ENCODE measurements around the gene MYO5C. TPM values are rescaled to one million over a fixed set of nuclear protein-coding genes. Genes with fewer than 3 reads are reported as not detected.

The MYO5C gene
- total RNA-seq, 2 experiments from 2014 or later = 1.6 to 4.1 TPM

DNA sequence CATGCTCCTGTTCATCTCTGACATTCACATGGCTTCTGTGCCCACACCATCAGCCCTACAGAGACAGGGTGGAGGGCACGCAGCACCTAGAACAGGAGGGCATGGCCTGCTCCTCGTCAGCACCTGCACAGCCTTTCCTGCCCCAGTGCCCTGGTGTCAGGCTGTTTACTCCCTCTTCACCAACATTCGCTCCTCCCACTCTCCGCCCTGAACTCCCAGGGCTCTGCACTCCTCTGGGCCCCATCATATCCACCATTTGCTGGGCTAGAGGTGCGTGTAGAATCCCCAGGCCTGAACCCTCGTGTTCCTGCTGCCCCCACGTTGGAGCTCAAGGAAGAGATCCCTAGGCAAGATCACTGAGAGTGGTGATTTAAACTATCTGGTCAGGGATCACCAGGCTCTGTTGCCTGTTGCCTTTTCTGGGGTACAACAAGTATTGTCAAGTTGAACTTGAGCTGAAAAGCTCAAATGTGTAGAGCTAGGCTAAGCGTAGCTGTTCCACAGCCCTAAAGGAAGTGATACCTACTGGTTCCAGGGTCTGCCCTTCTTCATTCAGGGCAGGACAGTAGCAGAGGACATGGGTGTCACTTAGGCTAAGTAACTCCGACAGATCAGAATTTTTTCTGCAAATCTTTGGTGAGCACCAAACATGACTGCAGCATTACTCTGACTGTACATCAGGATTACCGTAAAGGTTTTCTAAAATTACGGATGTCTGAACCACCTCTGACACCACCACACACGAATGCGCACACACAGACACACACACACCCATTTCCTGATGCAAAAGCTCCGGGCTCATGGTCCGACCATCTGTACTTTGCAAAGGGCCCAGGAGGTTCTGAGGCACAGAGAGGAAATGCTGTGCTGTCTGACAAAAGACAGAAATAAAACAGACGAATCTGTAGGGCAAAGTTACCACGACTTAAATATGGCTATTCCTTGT lies 60.7 kb downstream of the MYO5C start:
- no peaks in the 10 kb centered on the region for H4K20me1 ChIP-seq (ENCODE audit: insufficient read depth, low read length)
- no peaks in the 10 kb centered on the region for H3K9me2 ChIP-seq (ENCODE audit: insufficient read depth, low read length)
- no peak for TF ChIP-seq EZH2phosphoT487 (IDR thresholded peaks at IDR 0.05; ENCODE audit: borderline replicate concordance, low read depth, low read length)
- TF ChIP-seq, protein P1, sequence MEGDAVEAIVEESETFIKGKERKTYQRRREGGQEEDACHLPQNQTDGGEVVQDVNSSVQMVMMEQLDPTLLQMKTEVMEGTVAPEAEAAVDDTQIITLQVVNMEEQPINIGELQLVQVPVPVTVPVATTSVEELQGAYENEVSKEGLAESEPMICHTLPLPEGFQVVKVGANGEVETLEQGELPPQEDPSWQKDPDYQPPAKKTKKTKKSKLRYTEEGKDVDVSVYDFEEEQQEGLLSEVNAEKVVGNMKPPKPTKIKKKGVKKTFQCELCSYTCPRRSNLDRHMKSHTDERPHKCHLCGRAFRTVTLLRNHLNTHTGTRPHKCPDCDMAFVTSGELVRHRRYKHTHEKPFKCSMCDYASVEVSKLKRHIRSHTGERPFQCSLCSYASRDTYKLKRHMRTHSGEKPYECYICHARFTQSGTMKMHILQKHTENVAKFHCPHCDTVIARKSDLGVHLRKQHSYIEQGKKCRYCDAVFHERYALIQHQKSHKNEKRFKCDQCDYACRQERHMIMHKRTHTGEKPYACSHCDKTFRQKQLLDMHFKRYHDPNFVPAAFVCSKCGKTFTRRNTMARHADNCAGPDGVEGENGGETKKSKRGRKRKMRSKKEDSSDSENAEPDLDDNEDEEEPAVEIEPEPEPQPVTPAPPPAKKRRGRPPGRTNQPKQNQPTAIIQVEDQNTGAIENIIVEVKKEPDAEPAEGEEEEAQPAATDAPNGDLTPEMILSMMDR (conservative IDR thresholded peaks at IDR 0.05; ENCODE audit: low read length) = no peak
- peaks cover 12% of the 10 kb centered on the region; the same call in 1 of the 2 replicates for H3K79me2 ChIP-seq (ENCODE audit: insufficient read depth, low read depth, low read length)
- CTCF ChIA-PET (ENCODE audit: unreplicated experiment) = interaction anchor here (0.7 to 1.6 kb wide), 6 partner anchors 7 to 50 kb away, joined by 3 to 7 read pairs (median 3); no protein-coding TSS in a partner anchor
- DNase-seq (ENCODE audit: low spot score) = peak; percentile 90
- TSS peak; percentile 34 for BruUV-seq (replicated peaks)
- POLR2A ChIA-PET = interaction anchor here (0.5 to 9.1 kb wide), 14 partner anchors 11 to 390 kb away, joined by 3 to 167 read pairs (median 6); no protein-coding TSS in a partner anchor
- H3K4me3 ChIP-seq (ENCODE audit: low read depth, low read length, poor library complexity, severe bottlenecking) = peak overlapping the region; percentile 52
- peaks cover 71% of the 10 kb centered on the region for H3K4me1 ChIP-seq (ENCODE audit: insufficient read depth, low read length, poor library complexity, severe bottlenecking)
- peak overlapping the region; percentile 63; the same call in 1 of the 2 replicates for H2AFZ ChIP-seq (ENCODE audit: low read length)
- no peaks in the 10 kb centered on the region for H3K9me3 ChIP-seq (ENCODE audit: low read length)
- H3K36me3 ChIP-seq (ENCODE audit: insufficient read depth, low read length) = peaks cover 18% of the 10 kb centered on the region; the same call in 1 of the 2 replicates
- H3K27ac ChIP-seq (ENCODE audit: low read depth, low read length, poor library complexity, severe bottlenecking) = peak overlapping the region; percentile 98
- peak overlapping the region; percentile 85 for H3K4me2 ChIP-seq (ENCODE audit: low read length)
- intact Hi-C loops (cut with micrococcal nuclease; ENCODE audit: unreplicated experiment) = loop anchor here (1.0 kb wide), 1 partner anchor 12 kb away; no protein-coding TSS in a partner anchor

DNA sequence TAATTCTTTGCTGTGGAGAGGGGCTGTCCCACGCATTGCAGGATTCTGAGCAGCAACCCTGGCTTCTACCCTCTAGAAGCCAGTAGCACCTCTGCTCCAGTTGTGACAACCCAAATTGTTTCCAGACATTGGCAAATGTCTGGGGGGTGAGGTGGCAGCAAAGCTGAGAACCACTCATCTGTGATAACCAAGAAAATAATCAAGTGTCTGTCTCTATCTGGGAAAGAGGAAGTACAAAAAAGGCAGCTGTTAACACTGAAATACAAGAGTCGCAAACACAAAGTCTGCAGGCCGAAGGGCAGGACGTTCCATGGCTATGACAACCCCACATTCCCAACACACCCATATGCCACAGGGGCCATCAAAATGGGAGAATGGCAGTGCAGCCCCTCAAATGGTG lies 62.2 kb downstream of the MYO5C start:
- no TSS peak for BruUV-seq (replicated peaks)
- no peaks in the 10 kb centered on the region for H4K20me1 ChIP-seq (ENCODE audit: insufficient read depth, low read length)
- H3K79me2 ChIP-seq (ENCODE audit: insufficient read depth, low read depth, low read length) = peaks cover 24% of the 10 kb centered on the region; the same call in 1 of the 2 replicates
- peak overlapping the region; percentile 85 for H3K4me2 ChIP-seq (ENCODE audit: low read length)
- H3K4me1 ChIP-seq (ENCODE audit: insufficient read depth, low read length, poor library complexity, severe bottlenecking) = peaks cover 85% of the 10 kb centered on the region
- intact Hi-C loops (cut with micrococcal nuclease; ENCODE audit: unreplicated experiment) = no loop called here
- peak overlapping the region; percentile 98 for H3K27ac ChIP-seq (ENCODE audit: low read depth, low read length, poor library complexity, severe bottlenecking)
- no peaks in the 10 kb centered on the region for H3K9me2 ChIP-seq (ENCODE audit: insufficient read depth, low read length)
- H3K4me3 ChIP-seq (ENCODE audit: low read depth, low read length, poor library complexity, severe bottlenecking) = peak overlapping the region; percentile 52
- TF ChIP-seq EZH2phosphoT487 (IDR thresholded peaks at IDR 0.05; ENCODE audit: borderline replicate concordance, low read depth, low read length) = no peak
- TF ChIP-seq, protein P1 (conservative IDR thresholded peaks at IDR 0.05; ENCODE audit: low read length) = no peak
- peak; percentile 86 for DNase-seq (ENCODE audit: low spot score)
- ChIA-PET POLR2A (interaction anchor here (0.6 to 9.1 kb wide), 2 partner anchors 10 to 23 kb away, joined by 4 to 167 read pairs; no protein-coding TSS in a partner anchor), CTCF (ENCODE audit: unreplicated experiment) (interaction anchor here (1.2 kb wide), 1 partner anchor 16 kb away, joined by 7 read pairs; no protein-coding TSS in a partner anchor)
- no peak overlapping the region for H2AFZ ChIP-seq (ENCODE audit: low read length)
- H3K9me3 ChIP-seq (ENCODE audit: low read length) = no peaks in the 10 kb centered on the region
- H3K36me3 ChIP-seq (ENCODE audit: insufficient read depth, low read length) = peaks cover 31% of the 10 kb centered on the region

All from OCI-LY7 (cell line).